VCaP (cell line): ENCODE data around the gene SPINK4.

Experiments
- H3K27ac ChIP-seq: fragments of 450-650 bp; 2 replicates; pipeline ENCODE4 v1.5.1; 2017
- TF ChIP-seq, protein P1 (sequence below): fragments of 450-650 bp; conservative IDR thresholded peaks from 2 replicates; pipeline ENCODE4 v1.5.1; 2017; ENCODE audit warnings: mild to moderate bottlenecking, moderate library complexity

SPINK4 gene

DNA sequence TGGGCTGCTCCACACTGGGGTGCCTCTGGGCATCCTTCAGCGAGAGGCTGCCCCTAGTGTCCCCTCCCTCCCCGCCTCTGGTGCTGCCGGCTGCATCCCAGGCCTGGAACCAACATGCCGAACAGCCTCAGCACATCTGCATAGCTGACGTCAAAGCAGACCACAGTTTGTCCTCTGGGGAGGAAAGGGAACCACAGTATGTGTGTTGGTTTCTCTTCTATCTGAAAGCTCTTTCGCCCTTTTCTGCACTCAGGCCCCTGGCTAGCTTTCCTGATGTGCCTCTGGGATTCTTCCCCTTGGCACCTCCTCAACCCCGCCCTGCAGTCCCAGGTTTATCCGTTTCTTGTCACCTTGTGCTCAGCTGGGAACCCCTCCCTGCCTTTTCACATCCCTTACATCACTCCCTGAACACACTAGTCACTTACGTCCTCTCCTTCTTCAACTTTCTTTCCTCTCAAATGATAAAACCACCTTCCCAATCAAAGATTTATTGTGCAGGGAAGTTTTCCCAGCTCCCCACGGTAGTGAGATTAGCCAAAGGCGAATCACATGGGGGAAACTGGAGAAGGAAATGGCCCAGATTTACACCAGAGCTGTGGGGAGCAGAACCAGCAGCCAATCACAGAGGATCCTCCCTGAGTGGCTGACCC is 37.3 kb upstream of the SPINK4 start:
- TF ChIP-seq, protein P1, sequence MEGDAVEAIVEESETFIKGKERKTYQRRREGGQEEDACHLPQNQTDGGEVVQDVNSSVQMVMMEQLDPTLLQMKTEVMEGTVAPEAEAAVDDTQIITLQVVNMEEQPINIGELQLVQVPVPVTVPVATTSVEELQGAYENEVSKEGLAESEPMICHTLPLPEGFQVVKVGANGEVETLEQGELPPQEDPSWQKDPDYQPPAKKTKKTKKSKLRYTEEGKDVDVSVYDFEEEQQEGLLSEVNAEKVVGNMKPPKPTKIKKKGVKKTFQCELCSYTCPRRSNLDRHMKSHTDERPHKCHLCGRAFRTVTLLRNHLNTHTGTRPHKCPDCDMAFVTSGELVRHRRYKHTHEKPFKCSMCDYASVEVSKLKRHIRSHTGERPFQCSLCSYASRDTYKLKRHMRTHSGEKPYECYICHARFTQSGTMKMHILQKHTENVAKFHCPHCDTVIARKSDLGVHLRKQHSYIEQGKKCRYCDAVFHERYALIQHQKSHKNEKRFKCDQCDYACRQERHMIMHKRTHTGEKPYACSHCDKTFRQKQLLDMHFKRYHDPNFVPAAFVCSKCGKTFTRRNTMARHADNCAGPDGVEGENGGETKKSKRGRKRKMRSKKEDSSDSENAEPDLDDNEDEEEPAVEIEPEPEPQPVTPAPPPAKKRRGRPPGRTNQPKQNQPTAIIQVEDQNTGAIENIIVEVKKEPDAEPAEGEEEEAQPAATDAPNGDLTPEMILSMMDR: no peak
- no peak overlapping the region for H3K27ac ChIP-seq

DNA sequence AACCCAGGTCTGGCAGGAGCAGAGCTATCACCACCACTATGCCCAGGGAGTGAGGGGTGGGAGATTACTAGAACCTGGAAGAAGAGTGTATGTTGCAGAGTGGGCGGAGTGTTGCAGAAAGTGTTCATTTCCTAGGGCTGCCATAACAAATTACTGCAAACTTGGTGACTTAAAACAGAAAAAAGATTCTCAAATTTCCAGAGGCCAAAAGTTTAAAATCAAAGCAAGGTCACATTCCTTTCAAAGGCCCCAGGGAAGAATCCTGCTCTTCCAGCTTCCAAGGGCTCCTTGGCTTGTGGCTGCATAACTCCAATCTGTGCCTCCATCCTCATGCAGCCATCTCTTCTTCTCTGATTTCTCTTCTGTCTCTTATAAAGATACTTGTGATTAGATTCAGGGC is 30.6 kb upstream of the SPINK4 start:
- TF ChIP-seq, protein P1: no peak
- no peak overlapping the region for H3K27ac ChIP-seq

DNA sequence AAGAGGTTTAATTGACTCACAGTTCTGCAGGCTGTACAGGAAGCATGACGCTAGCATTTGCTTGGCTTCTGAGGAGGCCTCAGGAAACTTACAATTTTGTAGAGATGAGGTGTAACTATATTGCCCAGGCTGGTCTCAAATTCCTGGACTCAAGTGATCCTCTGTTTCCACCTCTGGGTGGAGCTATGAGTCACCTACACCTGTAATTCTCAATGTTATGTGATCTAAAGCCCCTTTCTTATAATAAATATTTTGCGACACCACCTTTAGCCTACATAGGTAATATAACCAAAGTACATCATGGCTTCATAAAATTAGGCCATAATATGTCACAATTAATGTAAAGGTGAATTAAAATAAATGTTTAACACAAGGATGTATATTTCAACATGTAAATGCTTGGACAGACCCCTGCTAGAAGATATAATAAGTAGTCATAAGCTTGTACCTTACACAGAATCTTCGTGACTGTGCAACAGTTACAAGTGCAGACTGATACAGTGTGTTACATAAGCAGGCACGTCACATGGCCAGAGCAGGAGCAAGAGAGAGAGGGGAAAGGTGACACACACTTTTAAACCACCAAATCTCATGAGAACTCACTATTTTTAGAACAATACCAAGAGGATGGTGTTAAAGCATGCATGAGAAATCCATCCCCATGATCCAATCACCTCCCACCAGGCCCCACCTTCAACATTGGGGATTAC is 29.8 kb upstream of the SPINK4 start:
- TF ChIP-seq, protein P1: no peak
- no peak overlapping the region for H3K27ac ChIP-seq

DNA sequence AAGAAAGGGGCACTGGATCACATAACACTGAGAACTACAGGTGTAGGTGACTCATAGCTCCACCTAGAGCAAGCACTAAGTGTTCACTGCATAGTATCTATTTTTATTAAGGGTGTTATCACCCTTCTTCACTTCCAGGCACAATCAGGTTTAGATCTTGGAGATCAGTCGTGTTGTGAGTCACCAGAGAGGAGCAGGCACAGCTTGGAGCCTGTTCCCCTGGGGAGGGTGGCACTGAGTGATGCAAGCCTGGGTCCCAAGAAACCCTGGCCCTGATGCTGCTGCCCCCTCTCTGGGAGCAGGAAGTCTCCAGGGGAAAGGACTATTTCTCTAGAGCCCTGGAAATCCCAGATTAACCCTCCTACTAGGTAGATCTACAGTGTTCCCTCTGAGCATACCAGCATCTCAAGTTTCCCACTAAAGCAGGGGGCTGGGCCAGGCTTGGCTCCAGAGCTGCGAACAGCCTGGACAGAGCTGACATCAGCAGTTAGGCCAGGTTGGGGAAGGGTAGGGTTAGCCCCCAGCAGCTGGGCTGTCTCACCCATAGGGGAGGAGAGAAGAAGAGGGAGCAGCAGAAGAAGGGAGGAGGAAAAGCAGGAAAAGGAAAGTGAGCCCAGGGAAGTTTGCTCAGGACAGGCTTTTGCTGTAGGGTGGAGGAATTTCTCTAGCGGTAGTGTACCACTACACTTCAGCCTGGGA is 28.1 kb upstream of the SPINK4 start:
- TF ChIP-seq, protein P1: no peak

DNA sequence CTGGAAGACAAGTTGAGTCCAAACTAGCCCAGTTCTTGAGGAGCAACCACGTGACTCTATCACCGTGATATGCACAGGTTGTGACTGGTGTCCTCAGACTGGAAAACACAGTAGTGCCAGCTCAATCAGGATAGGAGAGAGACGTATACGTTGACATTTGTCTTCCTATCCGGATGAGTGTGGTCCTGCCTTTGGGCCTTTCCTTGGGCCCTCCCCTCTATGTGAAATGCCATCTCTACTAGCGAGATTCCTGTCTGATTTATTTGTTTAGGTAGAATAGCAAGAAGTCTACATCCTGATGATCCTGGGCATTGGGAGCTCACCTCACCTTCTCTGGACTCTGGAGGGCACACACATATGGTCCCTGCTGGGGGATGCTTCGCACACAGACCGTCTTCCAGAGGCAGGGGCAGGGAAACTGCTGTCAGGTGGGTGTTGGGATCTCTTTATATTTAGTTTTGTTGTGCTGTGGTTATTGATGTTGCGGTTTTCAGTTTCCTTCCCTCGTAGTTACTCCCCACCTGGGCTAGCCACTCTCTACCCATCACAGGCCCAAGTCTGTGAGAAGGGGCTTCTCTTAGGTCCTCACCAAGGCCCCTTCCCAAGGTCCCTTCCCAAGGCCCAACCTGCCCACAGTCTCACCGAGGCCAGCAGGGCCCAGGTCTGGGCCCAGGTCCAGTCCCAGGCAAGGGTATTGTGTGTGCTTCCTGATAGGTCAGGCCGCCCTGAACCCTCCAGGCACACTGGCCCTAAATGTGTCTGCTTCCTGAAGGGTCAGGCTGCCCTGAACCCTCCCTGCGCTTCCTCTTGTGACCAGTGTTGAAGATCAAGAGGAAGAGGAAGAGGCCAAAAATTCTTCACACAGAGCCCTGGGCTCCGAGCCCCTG is 19.0 kb upstream of the SPINK4 start:
- H3K27ac ChIP-seq: no peak overlapping the region
- TF ChIP-seq, protein P1: no peak

More for the DNA sequence above, 28.1 kb upstream of the SPINK4 start:
- no peak overlapping the region for H3K27ac ChIP-seq

DNA sequence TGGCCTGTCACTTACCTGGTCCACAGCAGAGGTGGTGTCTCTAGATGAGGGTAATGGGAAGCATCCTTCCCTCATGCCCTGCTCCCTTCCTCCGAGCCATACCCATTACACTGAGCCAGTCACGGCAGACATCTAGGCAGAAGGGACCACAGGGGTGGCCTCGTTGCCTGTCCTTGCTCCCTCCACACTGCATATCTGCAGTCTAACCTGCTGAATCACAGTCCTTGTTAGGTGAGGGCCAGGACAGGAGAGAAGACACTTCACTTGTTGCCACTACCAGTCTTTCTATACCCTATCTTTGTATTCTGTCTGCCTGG is 18.4 kb upstream of the SPINK4 start:
- no peak overlapping the region for H3K27ac ChIP-seq
- TF ChIP-seq, protein P1: no peak

DNA sequence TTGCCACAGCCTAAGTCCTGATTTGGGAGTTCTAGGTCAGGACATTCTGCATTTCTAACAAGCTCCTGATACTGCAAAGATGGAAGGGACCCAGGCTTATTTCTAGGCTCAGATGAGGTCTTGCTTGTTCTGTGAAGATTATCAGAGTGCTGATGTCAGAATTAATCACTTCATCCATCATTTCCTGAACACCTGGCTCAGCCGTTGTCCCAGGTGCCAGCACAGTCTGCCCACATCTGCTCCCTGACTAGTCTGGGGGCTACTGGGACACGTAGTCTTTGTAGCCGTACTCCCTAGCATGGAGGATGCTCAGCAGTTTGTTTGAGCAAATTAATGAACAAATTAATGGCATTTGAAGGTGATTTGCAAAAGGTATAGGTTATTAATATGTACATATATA is 17.9 kb upstream of the SPINK4 start:
- H3K27ac ChIP-seq: no peak overlapping the region
- TF ChIP-seq, protein P1: no peak
